HepG2 (cell line): Measurements from ENCODE around the gene TGM6. TPM values are rescaled to one million over a fixed set of nuclear protein-coding genes. Genes with fewer than 3 reads are reported as not detected.

Experiments
- GTF2F1 ChIP-seq: fragments of 150-350 bp; IDR thresholded peaks from 2 replicates; pipeline ENCODE4 v1.6.1; 2014; ENCODE audit warnings: low read length
- KDM6A ChIP-seq: IDR thresholded peaks from 2 replicates; pipeline ENCODE4 v1.6.1; 2016; ENCODE audit warnings: low read depth
- MED8 ChIP-seq: sonication (generic); formaldehyde crosslinking; IDR thresholded peaks from 2 replicates; pipeline ENCODE4 v1.8.1; 2023; ENCODE audit warnings: mild to moderate bottlenecking, missing genetic modification reagents; ENCODE audit not compliant: insufficient replicate concordance
- MTA1 ChIP-seq: sonication (generic); formaldehyde crosslinking; IDR thresholded peaks from 2 replicates; pipeline ENCODE4 v1.4.0; 2020; ENCODE audit warnings: missing genetic modification reagents, mild to moderate bottlenecking, borderline replicate concordance
- NFYC ChIP-seq: IDR thresholded peaks from 2 replicates; pipeline ENCODE4 v1.6.1; 2016; ENCODE audit warnings: missing genetic modification reagents, missing compliant biosample characterization
- PHB2 ChIP-seq: fragments of 450-650 bp; IDR thresholded peaks from 2 replicates; pipeline ENCODE4 v1.6.1; 2018; ENCODE audit not compliant: partially characterized antibody
- RBFOX2 ChIP-seq: fragments of 200-400 bp; formaldehyde crosslinking; IDR thresholded peaks from 2 replicates; pipeline ENCODE4 v1.6.1; 2017; ENCODE audit warnings: low read depth, mild to moderate bottlenecking, low read length
- SAFB2 ChIP-seq: sonication (generic); formaldehyde crosslinking; IDR thresholded peaks from 2 replicates; pipeline ENCODE4 v1.5.1; 2020; ENCODE audit warnings: missing genetic modification reagents, low read depth, mild to moderate bottlenecking, borderline replicate concordance
- TBP ChIP-seq: sonication (generic); formaldehyde crosslinking; IDR thresholded peaks from 2 replicates; pipeline ENCODE4 v1.5.0; 2020; ENCODE audit warnings: missing genetic modification reagents
- ZFP36L2 ChIP-seq: sonication (generic); formaldehyde crosslinking; IDR thresholded peaks from 2 replicates; pipeline ENCODE4 v1.4.0; 2020; ENCODE audit warnings: missing genetic modification reagents
- ZNF326 ChIP-seq: sonication (generic); formaldehyde crosslinking; IDR thresholded peaks from 2 replicates; pipeline ENCODE4 v1.4.0; 2020; ENCODE audit warnings: missing genetic modification reagents, borderline replicate concordance
- ZNF382 ChIP-seq: sonication (generic); formaldehyde crosslinking; IDR thresholded peaks from 2 replicates; pipeline ENCODE4 v1.5.0; 2020; ENCODE audit warnings: missing genetic modification reagents, mild to moderate bottlenecking, borderline replicate concordance
- ZNF672 ChIP-seq: sonication (generic); formaldehyde crosslinking; IDR thresholded peaks from 2 replicates; pipeline ENCODE4 v1.8.1; 2022; ENCODE audit warnings: missing genetic modification reagents
- ZNF737 ChIP-seq: sonication (generic); formaldehyde crosslinking; IDR thresholded peaks from 2 replicates; pipeline ENCODE4 v1.5.0; 2020; ENCODE audit warnings: missing genetic modification reagents, mild to moderate bottlenecking, borderline replicate concordance
- ZSCAN25 ChIP-seq: sonication (generic); formaldehyde crosslinking; IDR thresholded peaks from 2 replicates; pipeline ENCODE4 v1.8.0; 2022; ENCODE audit warnings: mild to moderate bottlenecking, missing genetic modification reagents
- polyA plus RNA-seq, 8 experiments: library from polyadenylated mRNA; depleted of rRNA in 3 of 8; stranded (reverse) in 7 of 8; unstranded in 1 of 8; fragments of >200 nt; fragmentation: Illumina TruSeq in 4 of 8; extraction: Trizol in 4 of 8; gene quantifications; 2 replicates each; pipeline versions ENCODE4 v1.2.1 to v1.2.3, GENCODE V29; 2011 to 2016; ENCODE audit warnings: low read depth in 4 of 8, missing spikeins in 1 of 8, mixed read lengths in 1 of 8; ENCODE audit not compliant: insufficient read depth in 1 of 8
- total RNA-seq, 5 experiments: library from RNA; depleted of rRNA; stranded (reverse); fragments of >200 nt; fragmentation: Illumina TruSeq; extraction: Trizol; gene quantifications; 2 replicates each; pipeline ENCODE4 v1.2.3, GENCODE V29; 2016; ENCODE audit warnings: low read depth in 1 of 5
- TF ChIP-seq, protein P1 (sequence below): sonication (generic); formaldehyde crosslinking; IDR thresholded peaks from 2 replicates; pipeline ENCODE4 v1.5.0; 2020; ENCODE audit warnings: mild to moderate bottlenecking, missing genetic modification reagents
- TF ChIP-seq, protein P2 (sequence below): sonication (generic); formaldehyde crosslinking; IDR thresholded peaks from 2 replicates; pipeline ENCODE4 v1.4.0; 2020; ENCODE audit warnings: missing genetic modification reagents, borderline replicate concordance
- TF ChIP-seq, protein P3 (sequence below): sonication (generic); formaldehyde crosslinking; IDR thresholded peaks from 2 replicates; pipeline ENCODE4 v1.4.0; 2020; ENCODE audit warnings: missing genetic modification reagents
- TF ChIP-seq, protein P4 (sequence below): sonication (generic); formaldehyde crosslinking; IDR thresholded peaks from 2 replicates; pipeline ENCODE4 v1.5.0; 2020; ENCODE audit warnings: mild to moderate bottlenecking, missing genetic modification reagents, borderline replicate concordance

The TGM6 gene
- total and polyA plus RNA-seq, 2 of the 13 experiments (the other 11 are each of a cell fraction or from before 2014, with no cell fraction given): not detected

DNA sequence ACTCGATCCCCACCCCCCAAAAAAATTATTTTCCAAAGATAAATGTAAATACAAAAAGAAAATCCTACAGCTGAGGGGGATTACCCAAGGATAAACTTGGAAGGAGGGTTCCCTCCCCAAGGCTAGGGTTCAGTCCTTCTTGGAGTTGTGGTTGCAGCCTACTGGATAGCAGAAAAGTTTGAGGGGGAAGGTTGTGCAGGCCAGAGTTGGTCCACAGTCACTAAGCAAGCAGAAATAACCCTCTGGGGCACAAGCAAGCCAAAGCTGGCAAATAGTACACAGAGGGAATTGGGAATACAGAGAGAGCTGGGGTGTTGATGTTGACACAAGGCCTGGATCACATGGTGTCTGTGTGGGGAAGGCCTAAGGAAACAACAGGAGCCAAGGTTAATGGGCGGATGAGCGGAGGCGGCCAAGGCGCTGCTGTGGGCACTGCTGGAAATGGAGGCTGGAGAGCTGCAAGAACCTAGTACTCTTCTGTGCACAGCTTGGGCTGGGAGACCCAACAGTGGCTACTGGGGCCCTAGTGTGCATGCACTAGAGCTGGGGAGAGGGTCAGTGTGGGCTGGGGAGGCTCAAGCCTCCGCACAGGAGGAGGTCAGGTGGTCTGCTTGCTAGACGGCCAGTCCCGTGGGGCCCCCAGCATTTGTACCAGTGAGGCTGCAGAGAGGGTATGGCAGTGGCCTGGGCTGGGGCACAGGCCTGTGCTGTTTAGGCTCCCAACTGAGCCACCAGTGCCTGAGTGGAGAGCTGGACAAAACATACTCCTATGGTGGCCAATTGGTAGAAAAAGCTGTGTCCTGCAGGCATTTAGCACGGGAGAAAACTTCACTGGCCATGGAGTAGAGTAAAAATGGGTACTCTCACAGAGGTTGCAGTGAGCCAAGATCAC, 95.4 kb downstream of the TGM6 start (continued):
- TF ChIP-seq, protein P1, sequence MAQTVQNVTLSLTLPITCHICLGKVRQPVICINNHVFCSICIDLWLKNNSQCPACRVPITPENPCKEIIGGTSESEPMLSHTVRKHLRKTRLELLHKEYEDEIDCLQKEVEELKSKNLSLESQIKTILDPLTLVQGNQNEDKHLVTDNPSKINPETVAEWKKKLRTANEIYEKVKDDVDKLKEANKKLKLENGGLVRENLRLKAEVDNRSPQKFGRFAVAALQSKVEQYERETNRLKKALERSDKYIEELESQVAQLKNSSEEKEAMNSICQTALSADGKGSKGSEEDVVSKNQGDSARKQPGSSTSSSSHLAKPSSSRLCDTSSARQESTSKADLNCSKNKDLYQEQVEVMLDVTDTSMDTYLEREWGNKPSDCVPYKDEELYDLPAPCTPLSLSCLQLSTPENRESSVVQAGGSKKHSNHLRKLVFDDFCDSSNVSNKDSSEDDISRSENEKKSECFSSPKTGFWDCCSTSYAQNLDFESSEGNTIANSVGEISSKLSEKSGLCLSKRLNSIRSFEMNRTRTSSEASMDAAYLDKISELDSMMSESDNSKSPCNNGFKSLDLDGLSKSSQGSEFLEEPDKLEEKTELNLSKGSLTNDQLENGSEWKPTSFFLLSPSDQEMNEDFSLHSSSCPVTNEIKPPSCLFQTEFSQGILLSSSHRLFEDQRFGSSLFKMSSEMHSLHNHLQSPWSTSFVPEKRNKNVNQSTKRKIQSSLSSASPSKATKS (CRISPR knock-in tag): no peak
- TF ChIP-seq ZNF382 (CRISPR knock-in tag): no peak
- TF ChIP-seq ZFP36L2 (CRISPR knock-in tag): no peak
- no peak for TF ChIP-seq MED8
- TF ChIP-seq ZNF326 (CRISPR knock-in tag): no peak
- no peak for TF ChIP-seq GTF2F1
- no peak for TF ChIP-seq ZNF672 (CRISPR knock-in tag)
- TF ChIP-seq MTA1 (CRISPR knock-in tag): peak; percentile 82
- TF ChIP-seq SAFB2 (CRISPR knock-in tag): no peak; the same call in 1 of the 2 replicates
- TF ChIP-seq KDM6A (CRISPR knock-in tag): peak; percentile 72
- no peak for TF ChIP-seq RBFOX2
- peak; percentile 72; the same call in 1 of the 2 replicates for TF ChIP-seq ZSCAN25 (CRISPR knock-in tag)
- TF ChIP-seq ZNF737 (CRISPR knock-in tag): peak; percentile 76; the same call in 1 of the 2 replicates
- TF ChIP-seq TBP: no peak
- no peak for TF ChIP-seq NFYC (CRISPR knock-in tag)
- TF ChIP-seq, protein P2, sequence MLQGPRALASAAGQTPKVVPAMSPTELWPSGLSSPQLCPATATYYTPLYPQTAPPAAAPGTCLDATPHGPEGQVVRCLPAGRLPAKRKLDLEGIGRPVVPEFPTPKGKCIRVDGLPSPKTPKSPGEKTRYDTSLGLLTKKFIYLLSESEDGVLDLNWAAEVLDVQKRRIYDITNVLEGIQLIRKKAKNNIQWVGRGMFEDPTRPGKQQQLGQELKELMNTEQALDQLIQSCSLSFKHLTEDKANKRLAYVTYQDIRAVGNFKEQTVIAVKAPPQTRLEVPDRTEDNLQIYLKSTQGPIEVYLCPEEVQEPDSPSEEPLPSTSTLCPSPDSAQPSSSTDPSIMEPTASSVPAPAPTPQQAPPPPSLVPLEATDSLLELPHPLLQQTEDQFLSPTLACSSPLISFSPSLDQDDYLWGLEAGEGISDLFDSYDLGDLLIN (CRISPR knock-in tag): 0 out of 2 replicates have a peak, but pooled peaks have one; percentile 21
- TF ChIP-seq, protein P3, sequence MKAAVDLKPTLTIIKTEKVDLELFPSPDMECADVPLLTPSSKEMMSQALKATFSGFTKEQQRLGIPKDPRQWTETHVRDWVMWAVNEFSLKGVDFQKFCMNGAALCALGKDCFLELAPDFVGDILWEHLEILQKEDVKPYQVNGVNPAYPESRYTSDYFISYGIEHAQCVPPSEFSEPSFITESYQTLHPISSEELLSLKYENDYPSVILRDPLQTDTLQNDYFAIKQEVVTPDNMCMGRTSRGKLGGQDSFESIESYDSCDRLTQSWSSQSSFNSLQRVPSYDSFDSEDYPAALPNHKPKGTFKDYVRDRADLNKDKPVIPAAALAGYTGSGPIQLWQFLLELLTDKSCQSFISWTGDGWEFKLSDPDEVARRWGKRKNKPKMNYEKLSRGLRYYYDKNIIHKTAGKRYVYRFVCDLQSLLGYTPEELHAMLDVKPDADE: no peak
- no peak for TF ChIP-seq PHB2
- TF ChIP-seq, protein P4, sequence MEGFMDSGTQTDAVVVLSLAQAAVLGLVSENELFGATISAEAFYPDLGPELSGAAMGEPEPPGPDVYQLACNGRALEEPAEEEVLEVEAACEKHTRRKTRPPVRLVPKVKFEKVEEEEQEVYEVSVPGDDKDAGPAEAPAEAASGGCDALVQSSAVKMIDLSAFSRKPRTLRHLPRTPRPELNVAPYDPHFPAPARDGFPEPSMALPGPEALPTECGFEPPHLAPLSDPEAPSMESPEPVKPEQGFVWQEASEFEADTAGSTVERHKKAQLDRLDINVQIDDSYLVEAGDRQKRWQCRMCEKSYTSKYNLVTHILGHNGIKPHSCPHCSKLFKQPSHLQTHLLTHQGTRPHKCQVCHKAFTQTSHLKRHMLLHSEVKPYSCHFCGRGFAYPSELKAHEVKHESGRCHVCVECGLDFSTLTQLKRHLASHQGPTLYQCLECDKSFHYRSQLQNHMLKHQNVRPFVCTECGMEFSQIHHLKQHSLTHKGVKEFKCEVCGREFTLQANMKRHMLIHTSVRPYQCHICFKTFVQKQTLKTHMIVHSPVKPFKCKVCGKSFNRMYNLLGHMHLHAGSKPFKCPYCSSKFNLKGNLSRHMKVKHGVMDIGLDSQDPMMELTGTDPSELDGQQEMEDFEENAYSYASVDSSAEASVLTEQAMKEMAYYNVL (CRISPR knock-in tag): peak; percentile 92; the same call in 1 of the 2 replicates
